GM18505 (cell line): ENCODE measurements around the gene ATG4D.

Experiments
- ATAC-seq: cut with Tn5 transposase; IDR thresholded peaks from one replicate; pipeline ENCODE4 v1.9.1; 2021; ENCODE audit not compliant: unreplicated experiment
- POLR2A ChIP-seq: IDR thresholded peaks from 4 replicates; pipeline ENCODE4 v1.6.1; 2011; ENCODE audit warnings: borderline replicate concordance; ENCODE audit not compliant: insufficient read depth, insufficient read length; ENCODE audit errors: extremely low read depth

ATG4D gene

DNA sequence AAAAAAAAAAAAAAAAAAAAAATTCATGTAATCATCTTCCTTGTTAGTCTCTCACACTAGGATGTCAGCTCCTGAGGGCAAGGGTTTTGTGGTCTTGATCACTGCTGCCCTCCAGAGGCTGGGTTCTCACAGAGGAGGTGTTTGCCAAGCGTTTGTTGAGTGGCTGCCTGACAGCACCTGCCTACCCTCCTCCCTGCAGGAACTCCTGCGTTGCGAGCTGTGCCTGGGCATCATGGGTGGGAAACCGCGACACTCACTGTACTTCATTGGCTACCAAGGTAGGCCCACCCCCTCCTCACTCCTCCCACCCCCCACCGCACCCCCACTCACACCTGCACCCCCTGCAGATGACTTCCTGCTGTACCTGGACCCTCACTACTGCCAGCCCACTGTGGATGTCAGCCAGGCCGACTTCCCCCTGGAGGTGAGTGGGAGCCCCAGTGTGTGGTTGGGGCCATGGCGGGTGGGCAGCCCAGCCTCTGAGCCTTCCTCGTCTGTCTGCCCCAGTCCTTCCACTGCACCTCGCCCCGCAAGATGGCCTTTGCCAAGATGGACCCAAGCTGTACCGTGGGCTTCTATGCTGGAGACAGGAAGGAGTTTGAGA, 8.1 kb downstream of the ATG4D start:
- TF ChIP-seq POLR2A: no peak
- no peak for ATAC-seq

DNA sequence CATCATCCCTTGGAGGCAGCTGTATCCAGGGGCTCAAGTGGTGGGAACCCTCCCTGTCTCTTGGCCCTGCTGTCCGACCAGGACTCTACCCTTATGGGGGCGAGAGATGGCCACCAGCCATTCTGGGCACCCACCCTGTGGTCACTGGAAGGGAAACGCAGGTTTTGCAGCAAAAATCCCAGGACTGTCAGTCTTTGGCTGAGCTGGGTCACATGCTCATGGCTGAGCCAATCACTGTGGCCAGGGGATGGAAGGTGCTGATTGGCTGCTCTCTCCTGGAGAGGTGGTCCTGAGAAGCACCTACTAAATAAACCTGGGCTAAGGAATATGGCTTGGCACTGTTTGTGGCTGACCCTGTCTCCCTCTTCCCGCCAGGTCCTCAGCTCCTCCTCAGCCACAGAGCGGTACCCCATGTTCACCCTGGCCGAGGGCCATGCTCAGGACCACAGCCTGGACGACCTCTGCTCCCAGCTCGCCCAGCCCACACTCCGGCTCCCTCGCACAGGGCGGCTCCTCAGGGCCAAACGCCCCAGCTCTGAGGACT, 8.9 kb downstream of the ATG4D start:
- ATAC-seq: no peak
- TF ChIP-seq POLR2A: peak; percentile 19

DNA sequence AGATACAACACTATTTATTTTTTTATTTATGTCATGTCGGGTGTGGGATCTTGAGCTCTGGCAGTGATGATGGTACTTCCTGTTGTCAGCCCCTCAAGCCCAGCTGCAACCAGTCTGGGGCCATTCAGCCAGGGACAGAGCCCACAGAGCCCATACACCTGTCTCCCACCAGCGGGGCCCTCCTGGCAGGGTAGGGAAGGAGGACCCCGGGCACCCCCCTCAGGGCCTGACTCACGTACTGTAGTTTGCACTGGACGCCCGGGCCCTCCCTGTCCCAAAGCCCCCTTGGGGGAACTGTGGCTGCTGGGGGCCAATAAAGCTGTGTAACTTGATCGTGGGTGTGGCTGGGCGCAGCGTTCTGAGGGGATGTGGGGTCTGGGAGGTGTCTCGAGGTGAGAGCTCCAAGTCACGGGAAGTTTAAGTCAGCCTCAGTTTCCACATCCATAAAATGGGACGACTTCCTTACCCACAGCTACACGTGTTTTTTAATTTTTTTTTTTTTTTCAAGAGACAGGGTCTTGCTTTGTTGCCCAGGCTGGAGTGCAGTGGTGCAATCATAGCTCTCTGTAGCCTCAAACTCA, 9.5 kb downstream of the ATG4D start:
- ATAC-seq: no peak

DNA sequence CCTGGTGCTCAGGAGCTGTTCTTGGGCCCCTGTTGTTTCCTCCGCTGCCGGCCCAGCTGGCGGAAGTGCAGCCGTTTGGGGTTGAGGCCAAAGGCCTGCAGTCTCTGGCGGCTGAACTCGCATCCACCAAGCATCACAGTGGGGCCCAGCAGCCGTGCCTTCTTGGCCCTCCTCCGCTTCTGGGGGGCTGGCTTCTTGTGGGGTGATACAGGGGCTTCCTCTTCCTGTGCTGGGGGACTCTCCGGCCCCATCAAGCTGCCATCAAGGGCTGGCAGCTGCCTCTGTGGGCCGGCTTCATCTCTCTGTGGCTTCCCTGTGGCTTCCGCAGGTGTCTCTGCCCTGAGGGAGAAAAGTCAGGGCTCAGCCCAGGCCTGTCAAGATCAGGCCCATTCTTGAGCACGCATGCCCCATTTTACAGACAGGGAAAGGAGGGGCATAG, 10.3 kb downstream of the ATG4D start:
- peak; percentile 42 for ATAC-seq
- TF ChIP-seq POLR2A: no peak

More for the DNA sequence above, 9.5 kb downstream of the ATG4D start:
- TF ChIP-seq POLR2A: no peak

DNA sequence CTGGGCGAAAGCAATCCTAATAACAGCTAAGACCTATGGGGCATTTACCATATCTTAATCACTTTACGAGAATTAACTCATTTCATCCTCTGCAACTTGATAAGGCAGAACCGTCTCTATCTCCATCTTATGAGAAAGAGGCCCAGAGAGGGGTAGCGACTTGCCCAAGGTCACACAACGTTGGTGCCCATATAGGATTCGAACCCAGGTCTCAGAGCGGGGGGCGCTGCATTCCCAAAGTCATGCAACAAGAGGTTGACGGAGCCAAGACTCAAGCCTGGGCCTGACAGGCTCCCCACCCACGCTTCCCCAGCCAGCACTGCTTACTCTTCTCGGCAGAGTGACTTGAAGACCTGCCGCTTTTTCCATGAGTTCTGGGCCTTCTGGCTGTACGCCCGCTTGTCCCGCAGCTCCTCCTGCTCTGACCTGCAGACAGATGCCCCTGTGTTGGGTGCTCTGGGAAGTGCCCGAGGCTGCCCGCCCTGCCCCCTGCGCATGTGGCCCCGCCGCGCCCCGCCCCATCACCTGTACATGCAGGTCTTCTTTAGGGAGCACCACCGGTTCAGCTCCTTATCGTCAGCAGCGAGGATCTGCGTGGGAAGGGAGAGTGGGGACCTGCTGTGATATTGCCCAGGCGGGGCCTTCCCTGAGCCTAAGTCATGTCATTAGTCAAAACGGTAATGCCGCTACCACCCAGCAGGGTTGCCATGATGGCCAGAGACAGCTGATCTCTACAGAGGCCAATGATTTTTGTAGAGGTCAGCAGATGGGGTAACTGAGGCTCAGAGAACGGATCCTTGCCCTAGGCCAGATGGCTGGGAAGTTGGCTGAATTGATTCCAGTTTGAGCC, 11.3 kb downstream of the ATG4D start:
- no peak for TF ChIP-seq POLR2A
- no peak for ATAC-seq

DNA sequence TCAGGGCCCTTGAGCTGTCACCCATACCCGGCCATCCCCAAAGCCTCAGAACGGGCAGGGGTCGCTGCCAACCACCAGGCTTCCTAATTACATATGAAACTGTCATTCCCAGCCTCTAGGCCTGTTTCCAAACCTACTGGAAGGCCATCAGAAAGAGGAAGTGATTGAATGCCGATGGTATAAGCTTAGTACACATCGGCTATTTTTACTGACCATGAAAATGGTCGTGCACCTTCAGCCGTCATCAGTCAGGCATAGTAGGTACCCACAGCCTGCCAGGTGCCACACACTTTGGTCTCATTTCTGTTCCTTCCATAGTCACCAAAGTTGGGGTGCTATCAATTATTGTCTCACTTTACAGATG, 11.9 kb downstream of the ATG4D start:
- TF ChIP-seq POLR2A: no peak
- ATAC-seq: no peak

DNA sequence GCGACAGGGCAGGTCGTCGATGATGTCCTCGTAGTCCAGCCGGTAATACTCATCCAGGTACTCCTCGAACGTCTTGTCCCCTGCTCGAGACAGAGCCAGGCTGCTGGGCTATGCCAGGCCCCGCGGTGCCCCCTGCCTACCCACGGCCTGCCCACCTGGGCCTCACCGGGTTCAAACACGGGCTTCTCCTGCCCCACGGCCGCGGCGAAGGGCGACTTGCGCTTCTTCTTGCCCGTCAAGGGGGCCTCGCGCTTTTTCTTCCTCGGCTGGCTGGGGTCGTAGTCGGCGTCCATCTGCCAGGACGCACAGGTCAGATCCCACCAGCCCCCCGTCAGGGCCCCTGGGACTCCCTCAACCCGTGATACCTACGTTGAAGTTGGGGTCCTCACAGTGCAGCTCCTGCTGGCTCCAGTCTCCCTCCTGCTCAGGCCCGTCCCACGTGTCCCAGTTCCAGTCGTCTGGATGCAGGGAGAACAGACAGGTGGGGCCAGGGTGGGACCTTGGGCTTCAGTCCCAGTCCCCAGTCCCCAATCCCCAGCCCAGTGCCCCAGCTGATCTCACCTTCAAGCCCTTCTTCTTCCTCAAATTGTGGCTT, 14.0 kb downstream of the ATG4D start:
- no peak for TF ChIP-seq POLR2A
- no peak for ATAC-seq

DNA sequence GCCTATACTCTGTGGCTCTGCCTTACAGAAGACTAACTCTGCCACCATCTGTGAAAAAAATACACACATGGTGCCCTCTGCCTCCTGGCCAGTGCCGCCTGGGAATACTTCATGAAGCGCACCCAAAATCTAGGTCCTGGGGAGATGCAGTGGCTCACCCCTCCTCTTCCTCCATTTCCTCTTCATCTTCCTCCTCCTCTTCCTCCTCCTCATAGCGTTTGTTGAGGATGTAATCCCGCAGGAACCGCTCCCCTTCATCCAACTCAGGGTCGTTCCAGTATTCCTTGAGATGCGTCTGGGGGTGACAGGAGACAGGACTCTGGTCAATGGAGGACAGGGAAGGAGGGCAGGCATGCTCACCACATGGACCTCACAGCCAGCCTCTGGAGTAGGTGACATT, 16.4 kb downstream of the ATG4D start:
- no peak for TF ChIP-seq POLR2A
- no peak for ATAC-seq

DNA sequence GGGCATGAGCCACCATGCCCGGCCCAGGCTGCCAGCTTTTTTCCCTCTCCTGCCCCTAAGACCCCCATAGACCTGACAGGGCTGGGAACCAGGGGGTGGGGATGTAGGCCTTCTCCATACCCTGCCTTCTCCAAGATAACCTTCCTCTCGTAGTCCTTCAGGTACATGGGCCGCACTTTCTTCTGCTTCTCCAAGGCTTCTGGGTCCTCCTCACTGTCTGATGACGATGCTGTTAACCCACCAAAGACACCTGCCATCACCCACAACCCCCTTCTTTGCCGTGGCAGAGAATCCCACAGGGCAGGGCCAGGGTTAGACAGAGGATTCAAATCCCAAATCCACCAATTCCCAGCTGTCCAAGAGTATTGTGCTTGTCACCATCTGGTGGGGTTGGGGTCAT, 18.9 kb downstream of the ATG4D start:
- ATAC-seq: no peak
- TF ChIP-seq POLR2A: no peak

DNA sequence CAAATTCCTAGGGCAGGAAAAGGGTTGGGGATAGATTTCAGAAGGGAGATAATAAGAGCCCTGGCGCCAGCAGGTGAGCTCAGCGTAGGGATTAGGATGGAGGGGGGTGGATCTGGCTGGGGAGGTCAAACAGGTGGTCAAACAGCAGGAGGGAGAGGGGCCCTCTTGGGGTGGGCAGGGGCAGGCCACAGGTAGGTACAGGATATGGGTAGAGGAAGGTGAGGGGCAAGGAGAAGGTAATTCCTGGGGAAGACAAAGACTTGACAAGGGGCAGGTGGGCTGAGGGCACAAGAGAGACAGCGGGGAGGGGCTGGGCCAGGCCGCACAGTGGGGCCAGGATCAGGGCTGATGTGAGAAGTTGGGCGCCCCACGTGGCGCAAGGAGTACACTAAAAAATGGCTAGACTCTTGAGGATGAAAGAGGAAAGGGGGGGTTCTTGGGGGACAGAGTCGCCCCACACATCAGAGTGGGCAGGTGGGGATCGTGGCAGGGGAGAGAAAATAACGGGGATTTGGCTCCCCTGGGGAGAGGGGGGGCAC, 21.4 kb downstream of the ATG4D start:
- ATAC-seq: no peak
- no peak for TF ChIP-seq POLR2A

DNA sequence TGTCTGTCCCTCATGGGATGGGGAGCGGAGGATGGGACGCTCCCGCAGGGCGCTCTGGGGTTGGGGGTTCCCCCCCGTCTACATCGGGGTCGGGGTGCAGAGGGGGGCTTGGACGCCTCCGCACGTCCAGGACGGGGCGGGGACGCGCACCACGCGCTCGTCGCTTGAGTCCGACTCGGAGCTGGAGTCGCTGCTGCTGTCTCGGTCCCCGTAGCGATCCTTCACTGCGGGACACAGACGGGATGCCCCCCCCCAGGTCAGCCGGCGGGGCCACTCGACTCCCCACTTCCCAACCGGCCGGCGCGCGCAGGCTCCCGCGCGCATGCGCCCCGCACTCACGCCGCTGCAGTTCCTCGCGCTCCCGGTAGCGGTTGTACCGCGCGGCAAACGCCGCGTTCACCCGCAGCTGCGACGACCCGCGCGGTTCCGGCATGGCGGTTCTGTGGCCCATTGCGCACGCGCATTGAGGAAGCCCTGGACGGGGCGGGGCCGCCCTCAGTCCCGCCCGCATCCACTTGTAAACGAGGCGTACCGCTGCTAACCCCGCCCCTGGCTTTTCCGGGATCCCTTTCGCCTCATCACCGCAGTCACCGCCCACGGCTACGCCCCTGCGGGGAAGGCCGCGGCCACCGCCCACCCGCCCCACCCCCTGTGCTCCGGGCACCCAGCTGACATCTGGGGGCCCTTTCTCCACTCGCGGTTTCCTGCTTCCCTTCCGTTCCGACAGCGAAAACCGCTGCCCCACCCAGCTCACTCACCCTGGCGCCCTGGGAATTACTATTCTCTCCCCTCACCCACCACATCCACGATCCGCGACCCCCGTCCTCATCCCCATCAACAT, 22.1 kb downstream of the ATG4D start, which contains the start of gene KRI1:
Gene KRI1 (minus strand): TSS at position 444 of the 841 bp plus-strand sequence. CDS start 11 bp downstream, at position 433.
- peak; percentile 50 for ATAC-seq
- peak; percentile 87 for TF ChIP-seq POLR2A

DNA sequence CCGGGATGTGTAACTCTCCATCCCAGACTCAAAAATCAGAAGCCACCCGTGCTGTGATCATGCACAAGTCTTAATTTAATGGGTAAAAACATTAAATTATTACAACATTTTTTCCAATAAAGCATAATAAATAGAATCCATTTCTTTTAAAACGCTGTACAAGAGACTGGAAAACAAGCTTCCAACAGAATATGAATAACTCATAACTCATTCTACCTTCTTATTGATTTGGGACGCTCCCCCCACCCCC, 22.6 kb downstream of the ATG4D start:
- ATAC-seq: no peak
- no peak for TF ChIP-seq POLR2A
